Endometrial microvascular endothelial cells (primary cell): ENCODE measurements around the gene GASK1A. TPM values are rescaled to one million over a fixed set of nuclear protein-coding genes. Genes with fewer than 3 reads are reported as not detected.

ENCODE experiments used
- in situ Hi-C: cut with HindIII; loops from 2 replicates; pipeline ENCODE4 v1.10.0; 2017; ENCODE audit warnings: low sequenced_read_pairs, low pct_unique_long_range_greater_than_20kb; ENCODE audit errors: inconsistent ontology term
- total RNA-seq: library from RNA; depleted of rRNA; stranded (reverse); fragments of >200 nt; gene quantifications from one replicate; pipeline ENCODE4 v1.2.3, GENCODE V29; 2015; ENCODE audit errors: inconsistent ontology term

GASK1A gene
- total RNA-seq, 1 donor from 2014 or later = not detected

DNA sequence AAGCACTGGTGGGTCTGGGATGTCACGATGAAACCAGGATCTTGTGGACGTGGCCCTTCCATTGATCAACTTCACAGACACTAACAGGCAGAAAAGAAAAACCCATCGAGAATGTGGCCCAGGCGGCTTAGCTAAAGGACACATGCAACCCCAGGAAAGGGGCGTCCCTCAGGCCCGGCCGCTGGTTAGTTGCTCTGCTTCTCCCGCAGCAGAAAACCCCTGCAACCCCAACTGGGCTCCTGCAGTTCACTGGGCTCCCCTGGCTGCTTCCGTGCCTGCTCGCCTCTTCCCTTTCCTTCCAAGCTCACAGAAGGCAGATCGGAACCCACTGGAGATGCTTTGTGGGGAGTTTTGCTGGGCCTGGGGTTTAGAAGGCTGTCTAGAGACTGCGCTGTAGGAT is 1.1 kb downstream of the GASK1A start:
- in situ Hi-C loops = no loop called here

DNA sequence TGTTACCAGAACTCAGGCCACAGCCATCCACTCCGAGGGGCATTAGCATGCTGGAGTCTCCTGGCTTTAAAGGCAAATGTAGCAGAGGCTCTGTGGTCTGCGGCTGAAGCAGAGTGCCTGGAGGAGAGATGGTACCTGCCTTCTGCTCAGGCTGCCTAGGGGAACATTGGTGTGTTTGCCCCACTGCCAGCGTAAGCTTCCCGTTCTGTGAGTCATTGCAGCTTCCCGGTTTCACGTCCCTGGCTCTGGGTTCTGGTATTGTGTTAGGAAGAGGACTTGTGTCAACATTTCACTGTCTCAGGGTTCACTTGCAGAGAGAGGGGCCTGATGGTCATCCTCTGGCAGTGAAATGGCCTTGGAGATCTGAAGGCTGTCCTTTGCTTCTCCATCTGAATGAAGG is 1.8 kb downstream of the GASK1A start:
- in situ Hi-C loops = no loop called here

DNA sequence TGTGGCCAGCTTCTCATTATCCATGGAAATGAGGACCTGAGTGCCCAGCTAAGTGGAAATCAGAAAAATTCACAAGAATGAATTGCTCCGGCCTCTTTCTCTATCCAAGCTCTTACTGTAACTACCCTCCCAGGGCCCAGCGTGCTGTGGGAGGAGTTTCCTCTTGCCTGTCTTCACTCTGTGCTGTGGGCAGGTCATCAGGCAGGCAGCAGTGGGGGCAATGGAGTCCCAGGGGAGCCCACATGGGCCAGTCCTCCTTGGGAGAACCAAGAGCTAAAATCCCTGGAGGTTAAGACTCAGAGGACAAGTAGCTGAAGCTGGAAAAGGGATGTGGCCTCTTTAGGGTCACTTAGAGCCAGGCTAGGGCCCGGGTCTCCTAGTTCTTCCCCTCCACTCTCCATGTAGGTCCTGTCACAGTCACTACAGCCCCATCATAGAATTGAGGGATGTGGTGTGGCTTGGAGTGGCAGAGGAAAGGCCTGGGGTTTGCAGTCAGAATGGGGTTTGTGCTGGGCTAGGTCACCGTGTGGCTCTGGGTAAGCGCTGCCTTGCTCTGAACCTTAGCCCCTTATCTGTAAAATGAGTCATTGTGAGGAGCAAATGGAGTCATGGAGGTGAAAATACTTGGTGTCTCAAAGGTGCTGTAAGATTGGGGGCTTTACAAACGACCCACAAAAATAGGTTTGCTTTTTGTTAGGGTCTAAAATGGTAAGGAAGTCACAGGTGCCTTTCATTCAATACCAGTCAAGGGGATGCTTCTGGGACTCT is 3.7 kb downstream of the GASK1A start:
- in situ Hi-C loops = no loop called here

DNA sequence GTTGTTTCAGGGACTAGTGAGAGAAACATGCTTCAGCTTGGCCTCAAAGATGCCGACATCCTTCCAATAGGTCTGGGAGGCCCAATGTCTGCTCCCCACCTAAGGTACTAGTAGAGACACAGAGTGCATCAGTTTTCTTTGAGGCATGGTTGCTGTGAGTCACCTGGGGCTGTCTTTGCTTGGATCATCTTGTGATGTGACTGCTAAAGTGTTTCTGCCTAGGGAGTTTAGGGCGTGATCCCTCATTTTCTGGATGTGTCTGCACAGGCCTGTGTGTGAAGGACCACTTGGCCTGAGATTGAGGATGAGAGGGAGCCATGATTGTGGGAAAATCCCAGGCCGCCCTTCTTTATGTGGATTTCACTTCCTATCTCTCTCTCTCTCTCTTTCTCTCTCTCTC is 4.8 kb downstream of the GASK1A start:
- in situ Hi-C loops = no loop called here

DNA sequence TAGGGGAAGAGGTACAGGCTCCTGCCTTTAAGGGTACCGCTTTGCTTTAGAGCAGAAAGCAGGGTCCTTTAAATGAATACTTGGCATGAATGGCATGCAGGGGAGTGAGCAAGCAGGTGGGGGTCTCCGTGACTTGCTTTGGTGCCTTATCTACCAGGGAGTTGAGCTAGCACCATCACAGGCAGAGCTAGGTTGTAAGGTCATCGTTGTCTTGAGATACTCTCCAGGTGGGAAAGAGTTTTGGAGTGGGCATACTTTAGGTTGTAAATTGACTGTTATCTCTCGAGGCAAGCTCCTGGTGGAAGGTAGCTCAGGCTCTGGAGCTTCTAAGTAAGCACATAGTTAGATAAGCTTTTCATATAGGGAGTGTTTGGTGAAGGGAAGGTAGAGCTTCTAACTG is 5.6 kb downstream of the GASK1A start:
- in situ Hi-C loops = no loop called here

DNA sequence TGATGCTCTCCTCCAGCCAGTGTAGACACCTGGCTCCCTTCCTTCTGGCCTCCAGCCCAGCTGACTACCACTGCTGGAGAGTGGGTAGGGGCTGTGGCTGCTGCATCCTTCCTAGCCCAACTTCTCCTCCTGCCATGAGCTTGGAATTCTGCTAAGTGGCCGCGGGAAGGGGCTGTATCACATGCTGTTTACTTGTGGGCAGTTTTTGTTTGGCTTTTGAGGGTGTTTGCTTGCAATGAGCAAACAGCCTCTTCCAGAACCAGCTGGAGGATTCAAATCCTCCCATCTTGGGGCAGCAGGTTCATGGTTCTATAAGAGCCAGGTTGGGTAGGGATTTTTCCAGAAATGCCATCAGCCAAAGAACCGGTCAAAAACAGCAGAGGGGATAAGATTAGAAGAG is 9.0 kb downstream of the GASK1A start:
- in situ Hi-C loops = no loop called here

DNA sequence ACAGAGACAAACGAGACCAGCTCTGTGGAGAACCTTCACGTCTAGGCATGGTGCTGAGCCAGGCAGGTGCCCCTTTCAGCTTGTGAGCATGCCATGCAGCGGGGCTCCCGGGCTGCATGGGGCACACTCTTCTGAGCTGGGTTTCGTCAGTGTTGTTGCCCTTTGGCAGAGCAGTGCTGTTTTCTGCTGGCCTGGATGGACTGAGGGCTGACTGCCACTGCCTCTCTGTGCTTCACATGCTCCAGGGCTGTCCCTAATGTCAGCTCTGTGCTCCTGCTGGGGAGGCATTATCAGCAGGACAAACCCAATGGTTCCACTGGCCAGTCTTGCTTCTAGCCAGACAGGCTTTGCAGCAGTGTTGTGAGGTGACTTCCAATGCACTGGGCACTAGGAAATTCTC is 9.5 kb downstream of the GASK1A start:
- in situ Hi-C loops = no loop called here

DNA sequence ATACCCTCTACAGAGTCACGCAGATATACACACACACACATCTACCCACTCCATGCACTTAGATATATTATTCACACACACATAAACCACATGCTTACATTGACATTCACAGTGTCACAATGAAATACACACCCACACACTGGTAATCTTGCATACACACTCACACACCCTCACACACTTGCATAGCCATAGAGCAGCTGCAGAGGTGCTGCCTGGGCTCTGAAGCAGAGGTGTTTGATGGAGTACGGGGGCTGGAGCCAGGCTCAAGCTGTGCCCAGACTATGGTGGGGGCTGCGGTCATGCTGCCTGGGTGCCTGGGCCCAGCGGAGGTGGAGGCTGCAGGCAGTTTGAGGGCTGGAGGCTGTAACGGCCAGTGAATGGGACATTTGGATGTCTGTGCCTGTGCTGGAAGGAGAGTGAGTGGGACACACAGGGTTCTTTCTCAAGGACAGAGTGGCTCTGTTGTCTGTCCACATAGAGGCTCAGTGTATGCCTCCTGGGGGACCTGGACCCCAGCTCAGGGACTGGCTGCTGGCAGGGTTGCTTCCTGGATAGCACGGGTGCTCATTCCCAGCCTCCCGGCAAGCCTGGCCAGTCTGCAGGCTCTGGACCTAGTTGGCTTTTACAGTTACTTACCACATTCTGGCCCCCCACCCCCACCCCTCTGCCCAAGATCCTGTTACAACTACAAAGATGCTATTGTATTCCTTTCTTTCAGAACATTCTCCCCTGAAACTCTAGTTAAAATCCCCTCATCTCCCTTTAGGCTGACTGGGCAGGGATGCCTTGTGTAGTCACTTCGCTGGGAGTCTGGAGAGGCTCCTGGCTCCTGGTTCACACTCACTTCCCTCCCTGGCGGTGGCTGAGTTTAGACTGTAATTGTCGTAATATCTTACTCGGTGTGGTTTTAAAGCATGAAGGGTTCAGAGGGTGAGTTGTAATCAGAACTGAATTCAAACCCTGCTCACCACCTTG is 12.5 kb downstream of the GASK1A start:
- in situ Hi-C loops = no loop called here

DNA sequence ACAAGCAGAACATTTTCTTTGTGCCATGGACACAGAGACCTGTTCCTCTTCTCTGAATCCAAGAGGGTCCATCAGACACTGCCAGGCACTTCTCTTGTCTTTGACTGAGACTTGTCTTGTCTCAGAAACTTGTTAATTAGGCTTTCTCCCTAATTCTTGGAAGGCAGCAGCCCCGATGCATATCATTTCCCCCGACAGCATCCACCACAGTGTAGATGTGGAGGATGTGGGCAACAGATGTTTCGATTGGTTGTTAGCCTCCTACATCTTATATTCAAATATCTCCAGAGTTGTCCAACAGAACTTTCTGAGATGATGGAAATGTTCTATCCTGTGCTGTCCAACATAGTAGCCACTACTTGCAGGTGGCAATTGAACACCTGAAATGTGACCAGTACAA is 15.5 kb downstream of the GASK1A start:
- in situ Hi-C loops = no loop called here

DNA sequence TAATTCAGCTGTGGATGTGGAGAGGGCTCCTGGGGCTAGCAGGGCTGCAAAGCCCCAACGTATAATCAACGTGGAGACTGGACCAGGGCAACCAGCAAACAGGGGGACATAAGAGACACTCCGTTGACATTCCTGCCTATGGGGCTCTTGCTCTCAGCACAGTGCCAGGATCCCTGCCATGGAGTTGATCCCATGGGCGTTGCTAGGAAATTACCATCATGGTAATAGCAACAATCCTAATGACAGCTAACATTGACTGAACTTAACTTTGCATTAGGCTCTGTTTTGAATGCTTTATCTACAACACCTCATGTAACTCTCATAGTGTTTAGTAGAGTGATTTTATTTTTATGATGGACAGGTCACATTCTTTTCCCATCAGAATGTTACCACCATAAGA is 16.9 kb downstream of the GASK1A start:
- in situ Hi-C loops = no loop called here

DNA sequence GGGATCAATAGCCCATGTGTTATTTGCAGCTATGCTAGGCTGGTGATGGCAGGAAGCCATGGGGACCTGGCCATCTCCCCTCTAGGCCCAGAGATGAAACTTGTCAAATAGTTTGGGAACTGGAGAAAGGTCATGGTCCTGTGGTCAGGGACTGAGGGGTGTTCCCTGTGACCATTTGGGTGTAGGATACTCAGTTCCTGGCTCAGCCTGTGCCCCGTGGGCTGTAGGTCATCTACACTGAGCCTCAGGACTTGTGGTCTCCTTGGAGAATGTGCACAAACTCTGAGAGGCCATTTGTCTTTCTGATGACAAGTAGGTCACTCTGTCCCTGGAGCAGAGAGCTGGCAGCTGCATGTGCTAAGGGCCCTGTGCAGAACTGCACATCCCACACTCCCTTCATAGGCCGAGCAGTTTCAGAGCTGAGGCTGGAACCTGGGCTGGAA is 17.5 kb downstream of the GASK1A start:
- in situ Hi-C loops = no loop called here

DNA sequence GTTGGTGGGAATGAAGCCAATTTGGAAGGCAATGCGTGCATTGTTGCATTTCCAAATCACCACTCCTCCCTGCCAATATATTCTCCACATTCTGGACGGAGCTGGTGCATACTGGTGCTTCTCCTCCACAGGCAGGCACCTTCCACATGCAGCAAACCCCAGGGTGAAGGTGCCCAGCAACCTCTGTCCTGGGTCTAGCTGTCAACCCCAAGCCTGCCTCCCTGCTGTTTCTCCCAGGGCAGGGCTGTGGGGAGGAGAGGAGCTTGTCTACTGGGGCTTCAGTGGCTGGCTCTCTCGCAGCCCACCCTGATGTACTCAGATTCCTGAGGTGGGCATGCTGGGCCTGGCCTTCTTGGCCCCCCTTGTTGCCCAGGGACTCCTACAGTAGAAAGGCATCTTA is 20.1 kb downstream of the GASK1A start:
- in situ Hi-C loops = no loop called here

DNA sequence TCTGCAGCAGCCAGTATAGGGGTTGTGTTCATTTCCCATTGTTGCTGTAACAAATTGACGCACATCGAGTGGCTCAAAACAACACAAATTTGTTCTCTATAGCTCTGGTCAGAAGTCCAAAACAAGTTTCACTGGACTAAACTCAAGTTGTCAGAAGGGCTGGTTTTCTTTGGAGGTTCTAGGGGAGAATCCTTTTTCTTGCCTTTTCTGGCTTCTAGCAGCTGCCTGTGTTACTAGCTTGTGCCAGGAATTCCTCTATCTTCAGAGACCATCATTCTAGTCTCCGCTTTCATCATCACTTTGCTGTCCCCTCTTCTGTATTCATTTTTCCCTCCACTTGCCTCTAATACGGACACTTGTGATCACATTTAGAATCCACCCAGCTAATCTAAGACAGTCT is 20.5 kb downstream of the GASK1A start:
- in situ Hi-C loops = no loop called here

DNA sequence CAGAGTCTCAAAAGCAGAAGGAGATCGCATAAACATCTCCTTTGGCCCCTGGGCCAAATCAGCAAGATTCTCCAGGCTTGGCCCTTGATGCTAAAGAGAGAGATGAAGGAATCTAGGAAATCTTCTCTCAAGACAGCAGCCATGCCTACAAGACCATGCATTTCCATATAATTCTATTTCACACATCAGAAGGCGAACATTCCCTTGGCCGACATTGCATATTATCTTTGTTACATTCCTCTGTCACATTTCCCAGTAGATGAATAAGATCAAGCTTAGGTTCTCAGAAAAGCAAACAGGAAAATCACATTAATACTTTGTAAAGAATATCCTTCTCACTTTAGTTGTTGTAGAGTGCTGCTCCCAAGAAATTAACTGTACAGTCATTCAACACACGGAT is 21.3 kb downstream of the GASK1A start:
- in situ Hi-C loops = no loop called here

DNA sequence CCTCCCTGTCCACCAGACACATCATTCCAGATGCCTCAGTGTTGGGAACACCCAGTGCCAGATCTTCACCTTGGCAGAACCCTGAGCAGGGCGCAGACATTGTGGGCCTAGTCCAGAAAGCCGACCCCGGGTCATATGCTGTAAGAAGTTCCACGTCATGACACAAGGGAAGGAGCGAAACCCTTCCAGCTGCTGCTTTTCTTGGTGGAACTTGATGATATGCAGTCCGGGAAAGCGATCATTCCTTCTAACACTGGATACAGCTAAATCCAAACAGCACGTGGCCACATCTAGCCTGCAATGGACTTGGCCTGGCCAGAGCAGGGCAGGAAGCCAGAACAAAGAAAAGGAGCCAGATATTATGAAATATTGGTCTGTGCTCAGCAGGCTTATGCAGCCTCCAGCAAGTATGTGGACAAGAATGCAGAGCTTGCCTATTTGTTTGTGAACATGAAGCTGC is 22.0 kb downstream of the GASK1A start:
- in situ Hi-C loops = no loop called here

DNA sequence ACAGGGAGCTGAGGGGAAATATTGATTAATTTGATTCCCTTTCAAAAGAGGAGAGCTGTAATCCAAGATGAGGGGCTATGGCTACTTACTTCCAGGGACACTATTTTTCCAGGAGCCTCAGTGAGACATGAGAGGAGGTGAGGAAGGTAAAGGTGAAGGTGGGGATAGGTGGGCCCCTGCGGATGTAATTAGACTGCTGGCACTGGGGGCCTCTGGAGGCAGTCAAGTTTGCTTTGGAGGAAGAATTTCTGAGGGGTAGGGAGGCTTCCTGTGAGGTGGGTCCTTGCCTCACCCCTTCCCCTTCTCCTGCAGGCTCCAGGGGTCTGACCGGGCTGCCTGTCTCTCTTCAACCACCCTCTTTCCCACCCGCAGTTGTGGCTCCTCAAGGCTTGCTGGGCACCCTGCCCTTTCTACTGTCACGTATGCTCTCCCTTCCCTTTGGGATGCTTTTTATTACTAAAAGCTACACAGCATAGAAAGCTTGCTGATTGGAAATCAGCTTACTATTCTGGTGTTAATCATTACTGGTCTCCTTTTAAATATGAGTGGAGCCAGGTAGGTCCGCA is 22.5 kb downstream of the GASK1A start:
- in situ Hi-C loops = no loop called here

DNA sequence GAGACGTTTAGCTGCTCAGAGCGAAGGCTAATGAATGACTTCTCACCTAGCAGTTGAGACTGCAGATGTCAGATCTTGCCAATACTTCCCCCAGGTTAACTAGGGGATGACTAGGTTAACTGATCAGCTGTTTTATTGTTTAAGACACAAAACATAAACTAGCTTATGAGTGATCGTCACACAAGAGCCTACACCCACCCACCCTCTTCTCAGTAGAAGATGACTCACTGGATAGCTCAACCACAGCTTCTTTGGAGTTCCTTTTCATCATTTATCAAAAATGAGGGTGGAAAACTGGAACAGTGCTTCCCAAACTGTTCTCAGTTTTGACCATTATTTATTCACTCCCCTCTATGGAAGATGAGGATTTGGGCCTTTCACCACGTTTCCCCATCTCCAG is 25.2 kb downstream of the GASK1A start:
- in situ Hi-C loops = no loop called here

DNA sequence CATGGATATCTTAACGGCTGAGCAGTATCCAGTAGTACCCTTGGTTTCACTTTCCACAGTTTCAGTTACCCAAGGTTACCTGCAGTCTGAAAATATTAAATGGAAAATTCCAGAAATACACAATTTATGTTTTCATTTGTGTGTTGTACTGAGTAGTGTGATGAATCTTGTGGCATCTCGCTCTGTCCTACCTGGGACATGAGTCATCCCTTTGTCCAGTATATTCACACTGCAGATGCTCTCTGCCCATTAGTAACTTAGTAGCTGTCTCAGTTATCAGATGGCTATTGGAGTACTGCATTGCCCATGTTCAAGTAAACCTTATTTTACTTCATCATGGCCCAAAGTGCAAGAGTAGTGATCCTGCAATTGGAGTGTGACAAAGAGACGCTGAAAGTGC is 26.1 kb downstream of the GASK1A start:
- in situ Hi-C loops = no loop called here

DNA sequence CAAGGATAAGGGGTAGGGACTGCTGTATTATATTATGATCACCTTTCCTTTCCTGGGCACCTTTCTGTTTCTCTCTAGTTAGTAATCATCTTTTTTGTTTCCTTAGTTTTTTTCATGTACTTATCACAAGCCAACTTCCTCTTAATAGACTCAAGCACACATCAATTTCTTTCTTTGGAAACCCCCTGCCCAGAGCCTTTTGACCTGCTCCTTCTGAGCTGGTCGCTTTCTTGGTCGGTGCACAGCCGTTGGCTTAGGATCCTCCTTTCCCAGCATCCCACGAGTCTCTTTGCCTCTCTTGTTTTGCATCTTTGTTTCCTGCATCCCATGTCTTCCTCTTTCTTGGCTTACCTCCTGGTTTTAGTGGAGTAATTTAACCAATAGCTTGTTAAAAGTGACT is 26.9 kb downstream of the GASK1A start:
- in situ Hi-C loops = no loop called here

DNA sequence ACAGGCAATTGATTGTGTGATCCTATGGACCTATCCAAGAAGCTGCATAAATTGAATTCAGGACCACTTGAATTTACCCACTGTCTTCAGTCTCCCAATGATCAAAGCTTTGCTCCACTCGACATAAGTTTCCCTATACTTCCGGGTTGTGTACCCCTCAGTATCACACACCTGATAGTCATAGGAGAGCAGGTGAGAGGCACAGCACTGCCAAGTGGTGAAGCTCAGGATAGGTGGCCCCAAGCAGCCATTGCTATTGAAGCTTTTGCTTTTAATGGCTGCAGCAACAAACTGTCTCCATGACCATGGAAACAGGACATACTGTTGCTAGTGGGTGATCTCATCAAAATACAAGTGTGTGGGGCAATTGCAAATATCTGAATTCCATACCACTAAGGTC is 27.7 kb downstream of the GASK1A start:
- in situ Hi-C loops = no loop called here
